Spleen (tissue), 7 donors: ENCODE results near the gene DNAH14.

Source experiments
- POLR2A ChIP-seq, 3 donors: fragments of 450-650 bp; IDR thresholded peaks; one replicate each; pipeline ENCODE4 v1.5.1; 2017; ENCODE audit warnings: antibody characterized with exemption in 3 of 3, mild to moderate bottlenecking in 1 of 3
- TF ChIP-seq, protein P1 (sequence below), 11 experiments: fragments of 200-600 bp in 7 of 11; fragments of 450-650 bp in 4 of 11; sonication (generic) in 4 of 11; IDR thresholded peaks in 8 of 11; conservative IDR thresholded peaks in 3 of 11; 1 replicate in 7 of 11; 2 replicates in 4 of 11; pipeline versions ENCODE4 v1.4.0 to v1.8.0; 2016 to 2021; ENCODE audit warnings: antibody characterized with exemption in 11 of 11, inconsistent platforms in 4 of 11, mild to moderate bottlenecking in 1 of 11
- donor health status: DM: no; HTN: no; CAD: no; lungs with moderate emphysema.
- donor health status: DM: no; HTN: no; CAD: no.
- donor health status: DM: no; HTN: no; CAD: no.

DNA sequence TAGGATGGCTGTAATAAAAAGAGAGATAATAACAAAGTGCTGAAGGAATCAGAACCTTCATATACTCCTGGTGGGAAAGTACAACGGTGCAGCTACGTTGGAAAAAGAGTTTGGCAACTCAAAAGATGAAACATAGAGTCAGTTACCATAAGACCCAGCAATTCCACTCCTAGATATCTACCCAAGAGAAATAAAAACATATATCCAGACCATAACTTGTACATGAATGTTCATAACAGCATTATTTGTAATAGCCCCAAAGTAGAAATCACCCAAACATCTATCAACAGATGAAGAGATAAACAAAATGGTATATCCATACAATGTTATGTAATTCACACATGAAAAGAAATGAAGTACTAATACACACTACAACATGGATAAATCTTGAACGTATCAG is 30.5 kb upstream of the DNAH14 start:
- TF ChIP-seq, protein P1, sequence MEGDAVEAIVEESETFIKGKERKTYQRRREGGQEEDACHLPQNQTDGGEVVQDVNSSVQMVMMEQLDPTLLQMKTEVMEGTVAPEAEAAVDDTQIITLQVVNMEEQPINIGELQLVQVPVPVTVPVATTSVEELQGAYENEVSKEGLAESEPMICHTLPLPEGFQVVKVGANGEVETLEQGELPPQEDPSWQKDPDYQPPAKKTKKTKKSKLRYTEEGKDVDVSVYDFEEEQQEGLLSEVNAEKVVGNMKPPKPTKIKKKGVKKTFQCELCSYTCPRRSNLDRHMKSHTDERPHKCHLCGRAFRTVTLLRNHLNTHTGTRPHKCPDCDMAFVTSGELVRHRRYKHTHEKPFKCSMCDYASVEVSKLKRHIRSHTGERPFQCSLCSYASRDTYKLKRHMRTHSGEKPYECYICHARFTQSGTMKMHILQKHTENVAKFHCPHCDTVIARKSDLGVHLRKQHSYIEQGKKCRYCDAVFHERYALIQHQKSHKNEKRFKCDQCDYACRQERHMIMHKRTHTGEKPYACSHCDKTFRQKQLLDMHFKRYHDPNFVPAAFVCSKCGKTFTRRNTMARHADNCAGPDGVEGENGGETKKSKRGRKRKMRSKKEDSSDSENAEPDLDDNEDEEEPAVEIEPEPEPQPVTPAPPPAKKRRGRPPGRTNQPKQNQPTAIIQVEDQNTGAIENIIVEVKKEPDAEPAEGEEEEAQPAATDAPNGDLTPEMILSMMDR (IDR thresholded peaks at IDR 0.05 in 8 of 11, conservative IDR thresholded peaks at IDR 0.05 in 3 of 11), result no peak
- TF ChIP-seq POLR2A (IDR thresholded peaks at IDR 0.05), result no peak
